HG03103 (cell line): ENCODE measurements around the gene ATP6V0B.

Experiments used
- ATAC-seq: cut with Tn5 transposase; IDR thresholded peaks from one replicate; pipeline ENCODE4 v1.9.1; 2021; ENCODE audit warnings: low read depth; ENCODE audit not compliant: unreplicated experiment

Gene ATP6V0B

DNA sequence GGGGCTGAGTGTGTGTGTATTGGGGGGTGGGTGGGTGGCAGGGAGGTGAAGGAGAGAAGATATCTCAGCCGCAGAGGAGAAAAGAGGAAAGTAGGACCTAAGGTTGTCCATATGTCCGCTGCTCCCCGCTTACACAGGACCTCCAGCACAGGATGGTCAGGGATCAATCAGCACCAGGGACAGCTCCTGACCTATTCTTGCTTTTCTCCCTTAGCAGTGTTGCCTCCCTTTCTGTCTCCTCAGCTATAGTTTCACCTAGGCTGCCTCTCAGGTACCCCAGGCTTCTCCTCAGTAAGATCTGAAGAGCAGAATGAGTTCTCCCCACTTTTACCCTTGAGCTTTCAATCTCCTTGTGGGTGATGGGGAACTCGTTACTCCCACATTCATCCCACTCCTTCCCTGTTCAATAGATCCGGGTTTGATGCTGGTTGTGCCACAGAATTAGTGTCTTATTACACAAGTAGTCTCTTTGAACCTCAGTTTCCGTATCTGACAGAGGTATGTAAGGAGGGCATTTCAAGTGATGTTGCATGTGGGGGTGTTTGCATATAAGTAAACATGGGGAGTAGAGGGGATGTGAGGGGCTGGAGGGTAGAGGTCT is 6.3 kb upstream of the ATP6V0B start:
- no peak for ATAC-seq

DNA sequence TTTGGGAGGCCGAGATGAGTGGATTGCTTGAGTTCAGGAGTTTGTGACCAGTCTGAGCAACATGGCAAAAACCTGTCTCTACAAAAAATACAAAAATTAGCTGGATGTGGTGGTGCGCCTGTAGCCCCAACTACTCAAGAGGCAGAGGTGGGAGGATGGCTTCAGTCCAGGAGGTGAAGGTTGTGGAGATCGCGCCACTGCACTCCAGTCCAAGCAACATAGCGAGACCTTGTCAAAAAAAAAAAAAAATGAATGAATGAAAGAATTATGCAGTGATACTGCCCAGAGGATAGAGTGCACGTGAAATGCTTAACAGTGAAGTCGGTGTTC is 5.4 kb upstream of the ATP6V0B start:
- ATAC-seq: no peak

DNA sequence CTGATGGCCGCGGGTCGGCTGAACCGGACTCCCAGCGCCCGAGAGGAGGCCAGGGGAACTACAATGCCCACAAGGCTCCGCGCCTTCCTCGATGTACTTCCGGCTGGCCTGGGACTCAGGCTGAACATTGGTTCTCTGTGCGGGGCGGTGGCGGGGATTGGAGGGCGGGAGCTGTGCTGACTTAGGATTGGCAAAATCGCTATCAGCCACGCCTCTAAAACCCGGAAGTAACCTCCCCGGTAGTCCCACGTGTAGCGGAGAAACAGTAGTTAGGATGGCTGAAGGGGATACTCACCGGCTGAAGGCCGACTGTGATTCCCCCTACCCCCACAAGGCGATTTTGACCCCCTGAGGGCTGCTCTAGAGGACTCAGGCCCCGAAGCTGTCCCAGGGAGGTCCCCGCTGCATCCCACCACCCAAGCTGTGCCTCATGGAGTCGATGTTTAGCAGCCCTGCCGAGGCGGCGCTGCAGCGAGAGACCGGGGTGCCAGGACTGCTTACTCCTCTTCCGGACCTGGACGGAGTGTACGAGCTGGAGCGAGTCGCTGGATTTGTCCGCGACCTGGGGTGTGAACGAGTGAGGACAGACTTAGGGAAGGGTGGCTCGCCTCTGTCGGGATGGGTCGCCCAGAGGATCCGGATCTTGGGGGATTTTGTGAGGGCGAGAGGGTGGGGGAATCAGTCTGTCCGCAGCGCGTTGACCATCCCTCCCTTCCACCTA is 4.9 kb upstream of the ATP6V0B start, which contains the start of gene DPH2:
TSS of gene DPH2 (plus strand) at position 265 of the 721 bp plus-strand sequence. CDS start at position 431, 166 bp downstream.
- ATAC-seq: peak; percentile 82

DNA sequence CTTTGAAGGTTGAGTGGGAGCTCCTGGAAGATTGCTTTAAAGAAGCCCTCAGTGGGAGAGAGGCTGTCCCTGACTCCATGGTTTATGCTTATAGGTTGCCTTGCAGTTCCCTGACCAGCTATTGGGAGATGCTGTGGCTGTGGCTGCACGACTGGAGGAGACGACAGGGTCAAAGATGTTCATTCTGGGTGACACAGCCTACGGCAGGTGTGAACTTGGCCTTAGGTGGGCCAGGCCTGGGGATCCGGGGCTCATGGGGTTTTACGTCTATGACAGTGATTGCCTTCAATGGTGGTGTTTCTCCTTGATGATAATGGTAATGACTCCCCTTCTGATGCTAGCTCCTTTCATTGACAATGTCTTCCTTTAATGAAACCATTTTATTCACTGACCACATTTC is 4.3 kb upstream of the ATP6V0B start:
- no peak for ATAC-seq

DNA sequence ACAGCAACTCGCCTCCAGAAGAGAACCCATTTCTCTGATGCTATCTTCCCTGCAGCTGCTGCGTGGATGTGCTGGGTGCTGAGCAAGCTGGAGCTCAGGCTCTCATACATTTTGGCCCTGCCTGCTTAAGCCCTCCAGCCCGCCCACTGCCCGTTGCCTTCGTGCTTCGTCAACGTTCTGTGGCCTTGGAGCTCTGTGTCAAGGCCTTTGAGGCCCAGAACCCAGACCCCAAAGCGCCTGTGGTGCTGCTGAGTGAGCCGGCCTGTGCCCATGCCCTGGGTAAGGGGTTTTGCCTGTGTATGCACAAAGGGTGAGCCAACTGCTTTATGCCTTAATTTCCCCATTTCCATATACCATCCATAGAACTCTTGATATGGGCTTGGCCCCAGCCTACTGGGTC is 3.8 kb upstream of the ATP6V0B start:
- ATAC-seq: no peak

DNA sequence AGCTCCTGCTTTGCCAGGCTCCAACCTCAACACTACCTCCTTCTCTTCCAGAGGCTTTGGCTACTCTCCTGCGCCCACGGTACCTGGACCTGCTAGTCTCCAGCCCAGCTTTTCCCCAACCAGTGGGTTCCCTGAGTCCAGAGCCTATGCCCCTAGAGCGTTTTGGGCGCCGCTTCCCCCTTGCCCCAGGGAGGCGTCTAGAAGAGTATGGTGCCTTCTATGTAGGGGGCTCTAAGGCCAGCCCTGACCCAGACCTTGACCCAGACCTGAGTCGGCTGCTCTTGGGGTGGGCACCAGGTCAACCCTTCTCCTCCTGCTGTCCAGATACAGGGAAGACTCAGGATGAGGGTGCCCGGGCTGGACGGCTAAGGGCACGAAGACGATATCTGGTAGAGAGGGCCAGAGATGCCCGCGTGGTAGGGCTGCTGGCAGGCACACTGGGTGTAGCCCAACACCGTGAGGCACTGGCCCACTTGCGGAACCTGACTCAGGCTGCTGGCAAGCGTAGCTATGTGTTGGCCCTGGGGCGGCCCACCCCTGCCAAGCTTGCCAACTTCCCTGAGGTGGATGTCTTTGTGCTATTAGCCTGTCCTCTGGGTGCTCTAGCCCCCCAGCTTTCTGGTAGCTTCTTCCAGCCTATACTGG is 3.3 kb upstream of the ATP6V0B start:
- no peak for ATAC-seq

DNA sequence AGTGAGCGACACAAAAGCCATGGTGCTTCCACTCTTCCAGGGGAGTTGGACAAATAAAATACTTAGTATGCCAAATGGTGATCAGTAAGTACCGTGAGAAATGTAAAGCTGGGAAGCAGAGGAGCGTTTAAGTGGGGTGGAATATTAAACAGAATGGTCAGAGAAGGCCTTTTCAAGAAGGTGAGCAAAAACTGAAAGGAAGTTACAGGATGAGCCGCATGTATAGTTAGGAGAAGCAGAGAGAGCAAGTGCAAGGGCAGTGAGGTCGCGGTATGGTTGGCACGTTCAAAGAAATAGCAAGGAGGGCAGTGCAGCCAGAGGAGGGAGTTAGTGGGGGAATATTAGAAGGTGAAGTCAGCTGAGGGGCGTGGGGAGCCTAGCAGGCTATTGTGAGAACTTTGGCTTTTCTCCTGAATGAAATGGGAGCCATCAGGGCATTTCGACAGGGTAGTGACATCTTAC is 748 bp upstream of the ATP6V0B start:
- ATAC-seq: no peak

DNA sequence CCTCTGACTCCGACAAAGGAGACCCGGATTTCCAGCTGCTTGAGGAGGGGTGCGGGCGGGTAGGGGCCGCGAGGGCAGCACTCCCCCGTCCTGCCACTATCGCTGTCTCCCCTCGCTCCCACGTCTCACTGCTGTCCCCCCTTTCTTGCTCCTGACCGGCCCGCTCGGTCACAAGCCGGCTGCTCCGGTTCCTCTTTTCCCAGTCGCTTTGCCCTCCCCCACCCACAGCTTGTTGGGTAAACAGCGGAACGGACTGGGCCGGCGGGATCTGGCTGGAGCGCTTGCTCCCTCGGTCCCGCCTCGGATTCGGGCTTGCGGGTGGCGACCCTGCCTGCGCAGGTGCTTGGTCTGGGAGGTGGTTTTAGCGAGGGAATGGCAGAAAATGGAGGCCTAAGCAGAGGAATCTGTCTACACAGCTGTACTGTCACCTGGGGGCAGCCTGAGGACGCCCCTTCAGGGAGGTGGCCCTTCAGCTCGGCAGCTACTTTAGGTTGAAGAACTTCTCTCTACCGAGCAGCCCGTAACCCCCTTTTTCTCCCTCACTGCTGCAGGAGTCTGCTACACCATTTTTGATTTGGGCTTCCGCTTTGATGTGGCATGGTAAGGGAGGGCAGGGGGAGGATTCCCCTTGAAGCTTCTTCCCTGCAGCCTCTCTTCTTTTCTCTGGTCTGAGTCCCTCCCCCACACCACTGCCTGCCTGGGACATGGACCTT is 645 bp downstream of the ATP6V0B start:
- no peak for ATAC-seq

DNA sequence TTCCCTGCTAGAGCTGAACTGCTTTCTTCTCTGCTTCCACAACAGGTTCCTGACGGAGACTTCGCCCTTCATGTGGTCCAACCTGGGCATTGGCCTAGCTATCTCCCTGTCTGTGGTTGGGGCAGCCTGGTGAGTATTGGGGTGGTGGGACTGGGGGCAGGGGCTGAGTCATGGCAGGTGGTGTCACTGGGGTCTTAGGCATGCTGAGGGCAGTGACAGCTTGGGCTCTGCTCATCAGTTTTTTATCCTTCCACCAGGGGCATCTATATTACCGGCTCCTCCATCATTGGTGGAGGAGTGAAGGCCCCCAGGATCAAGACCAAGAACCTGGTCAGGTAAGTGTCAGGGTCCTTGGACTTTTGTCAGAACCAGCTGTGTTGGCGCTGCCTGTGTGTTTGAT is 1.3 kb downstream of the ATP6V0B start:
- no peak for ATAC-seq

DNA sequence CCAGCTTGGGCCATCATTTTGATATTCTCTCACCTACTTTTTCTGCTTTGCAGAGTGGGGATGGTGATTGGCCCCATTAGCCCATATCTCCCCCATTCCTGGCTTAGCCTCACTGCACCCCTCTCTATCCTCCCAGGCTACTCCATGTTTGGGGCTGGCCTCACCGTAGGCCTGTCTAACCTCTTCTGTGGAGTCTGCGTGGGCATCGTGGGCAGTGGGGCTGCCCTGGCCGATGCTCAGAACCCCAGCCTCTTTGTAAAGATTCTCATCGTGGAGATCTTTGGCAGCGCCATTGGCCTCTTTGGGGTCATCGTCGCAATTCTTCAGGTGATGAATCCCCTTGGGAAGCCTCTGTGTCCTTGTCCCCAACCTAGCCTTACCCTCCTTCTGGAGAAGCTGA is 2.1 kb downstream of the ATP6V0B start:
- ATAC-seq: no peak

DNA sequence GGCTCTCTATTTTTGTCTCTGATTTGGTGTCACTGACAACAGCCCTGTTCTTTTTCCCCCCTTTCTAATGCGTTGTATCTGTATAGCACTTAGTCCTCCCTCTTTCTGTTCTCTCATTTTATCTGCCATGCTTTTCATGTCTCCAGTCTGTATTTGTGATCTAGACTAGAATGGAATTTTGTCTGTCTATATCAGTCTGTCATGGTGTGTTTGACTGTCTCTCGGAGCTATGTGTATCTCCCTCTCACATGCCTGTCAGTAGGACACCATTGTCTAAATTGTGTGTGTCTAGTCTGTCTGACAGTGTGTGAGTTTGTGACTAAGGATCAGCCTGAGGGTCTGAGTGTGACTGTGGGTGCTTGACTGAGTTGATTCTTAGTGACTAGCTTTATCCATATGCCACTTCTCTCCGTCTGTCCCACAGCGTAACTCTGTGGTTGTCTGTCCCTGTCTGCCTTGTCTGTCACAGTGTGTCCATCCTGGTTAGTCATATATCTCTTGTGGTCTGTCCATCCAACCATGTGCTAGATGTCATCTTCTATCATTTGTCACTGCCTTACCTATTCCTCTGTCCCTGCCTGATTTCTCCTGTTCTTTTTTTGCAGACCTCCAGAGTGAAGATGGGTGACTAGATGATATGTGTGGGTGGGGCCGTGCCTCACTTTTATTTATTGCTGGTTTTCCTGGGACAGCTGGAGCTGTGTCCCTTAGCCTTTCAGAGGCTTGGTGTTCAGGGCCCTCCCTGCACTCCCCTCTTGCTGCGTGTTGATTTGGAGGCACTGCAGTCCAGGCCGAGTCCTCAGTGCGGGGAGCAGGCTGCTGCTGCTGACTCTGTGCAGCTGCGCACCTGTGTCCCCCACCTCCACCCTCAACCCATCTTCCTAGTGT is 2.9 kb downstream of the ATP6V0B start:
- ATAC-seq: no peak

DNA sequence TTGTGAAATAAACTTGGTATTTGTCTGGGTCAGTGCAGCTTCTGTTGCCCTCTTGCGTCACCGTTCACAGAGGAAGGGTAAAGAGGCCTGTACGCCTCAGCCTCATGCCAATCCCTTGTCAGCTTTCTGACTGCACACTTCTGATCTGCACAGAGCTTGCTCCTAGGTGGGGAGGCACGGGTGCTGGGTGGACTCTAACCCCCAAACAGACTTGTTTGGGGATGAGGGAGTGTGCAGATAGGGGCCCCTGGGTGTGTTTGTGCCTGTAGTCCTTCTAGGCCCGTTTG is 3.4 kb downstream of the ATP6V0B start:
- ATAC-seq: no peak

DNA sequence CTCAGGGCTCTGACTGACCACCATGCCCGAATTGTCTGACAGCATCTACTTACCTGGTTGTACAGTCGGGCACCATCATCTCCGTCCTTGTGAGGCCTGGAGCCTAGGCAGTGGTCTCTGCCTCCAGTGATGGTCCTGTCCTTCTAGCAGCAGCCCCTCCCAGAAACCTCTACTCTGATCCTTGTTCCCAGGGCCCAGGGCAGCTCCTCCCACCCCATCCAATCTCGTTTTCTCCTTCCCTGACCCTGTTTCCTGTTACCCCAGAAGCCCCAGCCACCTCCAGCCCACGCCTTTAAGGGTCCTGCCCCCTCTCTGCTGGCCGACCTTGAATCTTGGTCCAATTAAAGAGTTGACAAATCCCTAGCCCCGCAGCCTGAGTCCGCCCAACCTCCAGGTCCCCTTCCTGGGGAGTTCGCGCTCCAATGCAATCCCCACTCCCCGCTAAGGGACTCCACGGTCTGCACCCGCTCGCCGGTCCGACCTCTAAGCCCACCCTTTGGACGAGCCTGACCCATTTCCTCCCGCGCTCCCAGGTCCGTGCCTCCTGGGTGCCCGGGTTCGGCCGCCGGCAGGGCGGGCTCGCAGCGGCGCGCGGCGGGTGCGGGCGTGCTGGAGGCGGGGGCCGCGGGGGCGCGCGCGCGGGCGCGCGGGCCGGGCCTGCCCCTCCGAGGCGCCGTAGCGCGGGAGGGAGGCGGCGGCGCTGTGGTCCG is 3.9 kb downstream of the ATP6V0B start, which contains the start of gene B4GALT2:
TSS of gene B4GALT2 (plus strand) at position 660 of the 710 bp plus-strand sequence. CDS start 1,951 bp downstream, outside the sequence.
- ATAC-seq: no peak

DNA sequence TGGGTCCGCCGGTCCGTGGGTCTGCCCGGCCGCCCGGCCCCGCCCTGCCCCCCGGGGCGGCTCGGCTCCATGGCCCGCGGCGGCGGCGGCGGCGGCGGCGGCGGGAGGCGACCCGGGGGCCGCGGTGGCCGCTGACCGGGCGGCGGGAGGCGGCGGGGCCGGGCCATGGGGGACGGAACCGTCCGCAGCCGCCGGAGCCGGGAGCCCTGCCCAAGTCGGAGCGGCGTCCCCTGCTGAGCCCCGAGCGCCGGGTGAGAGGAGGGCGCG is 4.4 kb downstream of the ATP6V0B start:
- no peak for ATAC-seq

DNA sequence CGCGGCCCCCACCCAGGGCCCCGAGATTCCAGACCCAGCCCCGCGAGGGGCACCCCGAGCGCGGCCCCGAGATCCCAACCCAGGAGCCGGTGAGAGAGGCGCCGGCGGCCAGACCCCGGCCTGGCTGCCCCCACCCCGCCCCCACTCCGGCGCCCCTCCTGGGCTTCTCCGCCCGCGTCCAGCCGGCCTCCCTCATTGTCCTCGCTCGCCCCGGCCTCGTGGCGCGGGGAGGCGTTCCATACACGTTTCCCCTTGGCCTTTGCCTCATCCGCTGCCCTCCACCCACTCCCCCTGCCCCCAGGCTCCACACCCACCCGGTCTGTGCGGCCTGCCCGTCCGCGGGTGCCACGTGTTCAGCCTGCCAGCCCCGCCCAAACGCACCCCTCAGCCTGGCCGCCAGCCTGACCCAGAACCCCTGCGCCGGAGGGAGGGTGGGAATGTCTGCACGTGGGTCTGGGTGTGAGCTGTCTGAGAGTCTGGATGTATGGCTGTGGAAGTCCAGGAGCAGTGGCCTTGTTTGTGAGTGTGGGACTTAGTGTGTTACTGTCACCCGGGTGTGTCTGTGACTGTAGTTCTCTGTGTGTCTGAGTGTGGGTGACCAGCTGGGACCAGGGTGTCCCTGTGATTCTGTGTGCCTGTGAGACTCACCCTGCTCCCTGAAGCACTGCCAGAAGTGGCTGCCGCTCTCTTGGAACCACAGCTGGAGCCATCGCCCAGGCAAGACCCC is 4.9 kb downstream of the ATP6V0B start:
- no peak for ATAC-seq

DNA sequence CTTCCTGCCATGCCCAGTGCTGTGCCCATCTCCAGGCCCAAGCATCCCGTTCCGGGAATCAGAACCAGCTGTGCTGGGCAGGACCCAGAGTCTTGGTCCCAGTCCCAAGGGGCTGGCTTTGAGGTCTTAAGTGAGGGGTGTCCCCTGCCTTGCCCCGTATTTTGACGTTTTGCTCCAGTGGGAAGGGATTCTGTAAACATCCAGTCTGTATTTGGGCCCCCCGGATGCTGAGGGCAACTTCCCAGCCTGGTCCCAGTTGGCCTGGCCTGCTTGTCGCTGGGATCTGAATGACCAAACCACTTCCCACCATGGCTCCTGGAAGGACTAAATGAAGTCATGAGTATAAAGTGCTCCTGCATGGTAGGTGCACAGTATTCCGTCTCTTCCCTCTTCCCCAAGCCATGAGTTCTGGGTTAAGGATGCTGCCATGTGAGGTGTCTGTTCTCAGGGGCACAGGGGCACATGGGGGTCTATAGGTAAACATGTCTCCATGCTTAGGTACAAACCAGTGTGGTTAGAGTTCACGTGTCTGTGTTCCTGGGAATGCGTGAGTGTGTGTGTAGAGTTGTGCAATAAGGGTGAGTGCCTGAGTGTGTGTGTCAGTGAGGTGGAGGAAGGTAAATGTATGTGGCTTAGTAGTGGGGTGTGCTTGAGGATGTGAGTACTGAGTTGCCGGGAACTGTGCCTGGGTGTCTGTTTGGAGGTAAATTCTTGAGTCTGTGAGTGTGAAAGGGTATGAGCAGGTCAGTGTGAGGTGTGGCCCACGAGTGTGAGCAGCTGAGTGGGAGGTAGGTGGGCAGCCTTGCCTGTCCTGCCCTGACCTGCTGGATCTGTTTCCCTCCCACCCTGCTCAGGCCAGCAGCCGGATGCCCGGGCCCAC is 5.7 kb downstream of the ATP6V0B start:
- no peak for ATAC-seq

DNA sequence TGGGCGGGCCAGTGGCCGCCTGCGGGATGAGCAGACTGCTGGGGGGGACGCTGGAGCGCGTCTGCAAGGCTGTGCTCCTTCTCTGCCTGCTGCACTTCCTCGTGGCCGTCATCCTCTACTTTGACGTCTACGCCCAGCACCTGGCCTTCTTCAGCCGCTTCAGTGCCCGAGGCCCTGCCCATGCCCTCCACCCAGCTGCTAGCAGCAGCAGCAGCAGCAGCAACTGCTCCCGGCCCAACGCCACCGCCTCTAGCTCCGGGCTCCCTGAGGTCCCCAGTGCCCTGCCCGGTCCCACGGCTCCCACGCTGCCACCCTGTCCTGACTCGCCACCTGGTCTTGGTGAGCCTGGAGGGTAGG is 6.4 kb downstream of the ATP6V0B start:
- ATAC-seq: no peak

DNA sequence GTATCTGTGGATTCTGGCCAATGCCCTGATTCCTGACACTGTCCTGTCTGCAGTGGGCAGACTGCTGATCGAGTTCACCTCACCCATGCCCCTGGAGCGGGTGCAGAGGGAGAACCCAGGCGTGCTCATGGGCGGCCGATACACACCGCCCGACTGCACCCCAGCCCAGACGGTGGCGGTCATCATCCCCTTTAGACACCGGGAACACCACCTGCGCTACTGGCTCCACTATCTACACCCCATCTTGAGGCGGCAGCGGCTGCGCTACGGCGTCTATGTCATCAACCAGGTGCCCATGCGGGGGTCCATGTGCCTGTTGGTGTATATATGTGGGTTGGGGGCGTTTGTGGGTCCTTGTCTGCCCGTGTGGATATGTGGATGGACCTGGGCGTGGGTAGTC is 6.9 kb downstream of the ATP6V0B start:
- no peak for ATAC-seq

DNA sequence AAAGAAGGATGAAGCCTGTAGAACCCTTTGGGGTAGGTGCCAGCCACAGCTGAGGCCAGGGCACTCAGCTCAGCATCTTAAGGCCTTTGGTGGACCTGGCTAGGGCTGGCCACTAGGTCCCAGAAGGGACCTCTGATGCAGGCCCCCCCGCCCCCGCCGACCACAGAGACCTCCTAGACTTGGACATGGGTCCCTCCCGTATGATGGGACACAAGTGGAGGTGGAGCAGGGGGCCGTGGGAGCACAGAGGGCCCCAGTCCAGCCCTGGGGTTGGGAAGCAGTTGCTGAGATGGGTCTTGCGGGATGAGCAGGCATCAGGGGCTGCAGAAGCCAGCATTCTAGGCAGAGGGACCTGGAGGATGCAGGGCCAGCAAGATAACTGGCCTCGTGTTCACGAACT is 7.5 kb downstream of the ATP6V0B start:
- no peak for ATAC-seq
